Thymus (tissue), 11 donors: ENCODE results near the gene DIAPH2. TPM values are rescaled to one million over a fixed set of nuclear protein-coding genes. Genes with fewer than 3 reads are reported as not detected.

Source experiments
- DNase-seq, 9 donors: peaks; one replicate each; pipeline ENCODE4 v3.0.0-alpha.2; 2013; ENCODE audit warnings: low spot score in 9 of 9, low read depth in 6 of 9, missing footprints in 1 of 9
- H3K27ac ChIP-seq, 2 donors: one replicate each; pipeline ENCODE4 v1.5.1; 2013; ENCODE audit warnings: control low read depth in 1 of 2, low read depth in 1 of 2, low read length in 1 of 2, mild to moderate bottlenecking in 1 of 2, moderate library complexity in 1 of 2
- H3K27me3 ChIP-seq, 2 donors: one replicate each; pipeline ENCODE4 v1.5.1; 2013; ENCODE audit warnings: low read length in 1 of 2; ENCODE audit not compliant: control insufficient read depth in 2 of 2, insufficient read depth in 1 of 2
- H3K36me3 ChIP-seq, 2 donors: one replicate each; pipeline ENCODE4 v1.5.1; 2013; ENCODE audit warnings: low read length in 1 of 2, mild to moderate bottlenecking in 1 of 2, moderate library complexity in 1 of 2; ENCODE audit not compliant: control insufficient read depth in 2 of 2, insufficient read depth in 2 of 2
- H3K4me1 ChIP-seq, 2 donors: one replicate each; pipeline ENCODE4 v1.5.1; 2013; ENCODE audit warnings: low read length in 2 of 2; ENCODE audit not compliant: control insufficient read depth in 2 of 2, insufficient read depth in 2 of 2
- H3K4me3 ChIP-seq, 2 donors: one replicate each; pipeline ENCODE4 v1.5.1; 2013; ENCODE audit warnings: low read length in 2 of 2, control low read depth in 1 of 2, mild to moderate bottlenecking in 1 of 2
- H3K9me3 ChIP-seq, 2 donors: one replicate each; pipeline ENCODE4 v1.5.1; 2013; ENCODE audit warnings: low read length in 1 of 2, mild to moderate bottlenecking in 1 of 2; ENCODE audit not compliant: control insufficient read depth in 2 of 2, insufficient read depth in 1 of 2
- WGBS: extraction: QIAGEN DNeasy Blood & Tissue Kit; methylation state at CpG from one replicate; pipeline ENCODE4 v1.1.7; 2013; 5-methylcytosine and 5-hydroxymethylcytosine counted together
- polyA plus RNA-seq: library from polyadenylated mRNA; stranded (reverse); fragments of 200-250 nt; gene quantifications from one replicate; pipeline ENCODE4 v1.2.3, GENCODE V29; 2013
- total RNA-seq: library from RNA; stranded (reverse); fragments of 120-200 nt; gene quantifications from one replicate; pipeline ENCODE4 v1.2.4, GENCODE V29; 2013
- donor health status: healthy.

DIAPH2 gene
- total and polyA plus RNA-seq, 2 donors: 4.8 to 13.1 TPM

GRCh38 chrX:97109730-97110129 lies 425.1 kb downstream of the DIAPH2 start:
- no peak for DNase-seq
- no peak overlapping the region for H3K4me3 ChIP-seq
- no peaks in the 10 kb centered on the region for H3K9me3 ChIP-seq
- H3K27me3 ChIP-seq: no peaks in the 10 kb centered on the region
- H3K27ac ChIP-seq: no peak overlapping the region
- no peaks in the 10 kb centered on the region for H3K36me3 ChIP-seq
- H3K4me1 ChIP-seq: no peaks in the 10 kb centered on the region
- WGBS: 96% methylated on average over 1 of the region's 1 CpG

- Histone ChIP-seq H3K4me1 (no peaks in the 10 kb centered on the region), H3K9me3 (no peaks in the 10 kb centered on the region), H3K27ac (no peak overlapping the region), H3K36me3 (no peaks in the 10 kb centered on the region), H3K27me3 (no peaks in the 10 kb centered on the region), H3K4me3 (no peak overlapping the region)
- DNase-seq: no peak
Measured at GRCh38 chrX:97117572-97117971, 432.9 kb downstream of the DIAPH2 start.

GRCh38 chrX:97119474-97120109 lies 434.9 kb downstream of the DIAPH2 start:
- Histone ChIP-seq H3K4me3 (no peak overlapping the region), H3K4me1 (no peaks in the 10 kb centered on the region), H3K36me3 (no peaks in the 10 kb centered on the region), H3K9me3 (no peaks in the 10 kb centered on the region), H3K27me3 (no peaks in the 10 kb centered on the region), H3K27ac (no peak overlapping the region)
- DNase-seq: no peak
- WGBS: 99% methylated on average over 12 of the region's 12 CpGs

GRCh38 chrX:97123001-97123400 lies 438.4 kb downstream of the DIAPH2 start:
- no peak overlapping the region for H3K4me3 ChIP-seq
- no peaks in the 10 kb centered on the region for H3K36me3 ChIP-seq
- no peaks in the 10 kb centered on the region for H3K27me3 ChIP-seq
- 96% methylated on average over 2 of the region's 2 CpGs for WGBS
- DNase-seq: no peak
- H3K4me1 ChIP-seq: no peaks in the 10 kb centered on the region
- no peak overlapping the region for H3K27ac ChIP-seq
- no peaks in the 10 kb centered on the region for H3K9me3 ChIP-seq

GRCh38 chrX:97126020-97126419 lies 441.4 kb downstream of the DIAPH2 start:
- Histone ChIP-seq H3K9me3 (no peaks in the 10 kb centered on the region), H3K4me3 (no peak overlapping the region), H3K4me1 (no peaks in the 10 kb centered on the region), H3K27me3 (no peaks in the 10 kb centered on the region), H3K36me3 (no peaks in the 10 kb centered on the region), H3K27ac (no peak overlapping the region)
- WGBS: 93% methylated on average over 3 of the region's 3 CpGs
- DNase-seq: no peak

GRCh38 chrX:97132664-97133415 lies 448.2 kb downstream of the DIAPH2 start:
- WGBS: 95% methylated on average over 6 of the region's 6 CpGs

GRCh38 chrX:97145934-97146333 lies 461.3 kb downstream of the DIAPH2 start:
- no peaks in the 10 kb centered on the region for H3K4me1 ChIP-seq
- H3K36me3 ChIP-seq: no peaks in the 10 kb centered on the region
- 100% methylated on average over 1 of the region's 1 CpG for WGBS
- no peak overlapping the region for H3K27ac ChIP-seq
- H3K27me3 ChIP-seq: no peaks in the 10 kb centered on the region
- no peak for DNase-seq
- H3K9me3 ChIP-seq: no peaks in the 10 kb centered on the region
- H3K4me3 ChIP-seq: no peak overlapping the region

More at GRCh38 chrX:97132664-97133415, 448.2 kb downstream of the DIAPH2 start:
- H3K27me3 ChIP-seq: no peaks in the 10 kb centered on the region
- no peaks in the 10 kb centered on the region for H3K36me3 ChIP-seq
- no peak overlapping the region for H3K27ac ChIP-seq
- H3K9me3 ChIP-seq: no peaks in the 10 kb centered on the region
- no peak overlapping the region for H3K4me3 ChIP-seq
- H3K4me1 ChIP-seq: no peaks in the 10 kb centered on the region
- DNase-seq: no peak

GRCh38 chrX:97155816-97156215 lies 471.2 kb downstream of the DIAPH2 start:
- Histone ChIP-seq H3K36me3 (no peaks in the 10 kb centered on the region), H3K4me3 (no peak overlapping the region), H3K4me1 (no peaks in the 10 kb centered on the region), H3K27me3 (no peaks in the 10 kb centered on the region), H3K27ac (no peak overlapping the region), H3K9me3 (no peaks in the 10 kb centered on the region)
- DNase-seq: peak in 1 of 9 donors; percentile 2
- 4% methylated on average over 1 of the region's 1 CpG for WGBS

GRCh38 chrX:97158269-97158668 lies 473.6 kb downstream of the DIAPH2 start:
- DNase-seq: no peak
- H3K27ac ChIP-seq: no peak overlapping the region
- no peaks in the 10 kb centered on the region for H3K9me3 ChIP-seq
- H3K4me3 ChIP-seq: no peak overlapping the region
- H3K36me3 ChIP-seq: no peaks in the 10 kb centered on the region
- H3K4me1 ChIP-seq: no peaks in the 10 kb centered on the region
- 99% methylated on average over 4 of the region's 4 CpGs for WGBS
- H3K27me3 ChIP-seq: no peaks in the 10 kb centered on the region
